Transverse colon (tissue), 4 donors: Measurements from ENCODE around the gene SLC23A1. TPM values are rescaled to one million over a fixed set of nuclear protein-coding genes. Genes with fewer than 3 reads are reported as not detected.

Experiments used
- DNase-seq: peaks from one replicate; pipeline ENCODE4 v3.0.0-alpha.2; 2019
- H3K27ac ChIP-seq, 4 donors: fragments of 200-600 bp; sonication (generic); 2 replicates each; pipeline ENCODE4 v1.5.1; 2016 to 2018; ENCODE audit warnings: inconsistent platforms in 4 of 4
- H3K27me3 ChIP-seq: fragments of 200-600 bp; sonication (generic); 2 replicates; pipeline ENCODE4 v1.5.1; 2017; ENCODE audit warnings: inconsistent platforms
- H3K36me3 ChIP-seq, 4 donors: fragments of 200-600 bp; sonication (generic); 2 replicates each; pipeline ENCODE4 v1.5.1; 2017 to 2019; ENCODE audit warnings: inconsistent platforms in 4 of 4
- H3K4me1 ChIP-seq, 4 donors: fragments of 200-600 bp; sonication (generic); 2 replicates each; pipeline ENCODE4 v1.5.1; 2017 to 2020; ENCODE audit warnings: inconsistent platforms in 4 of 4
- H3K4me3 ChIP-seq, 4 donors: fragments of 200-600 bp; sonication (generic); 1 replicate in 1 of 4; 2 replicates in 3 of 4; pipeline versions ENCODE4 v1.5.1 to v1.6.1; 2017 to 2019; ENCODE audit warnings: inconsistent platforms in 4 of 4
- H3K9me3 ChIP-seq, 2 donors: fragments of 200-600 bp; sonication (generic); 2 replicates each; pipeline ENCODE4 v1.5.1; 2017 to 2019; ENCODE audit warnings: inconsistent platforms in 2 of 2
- CTCF ChIP-seq, 5 experiments: fragments of 200-600 bp in 3 of 5; fragments of 450-650 bp in 2 of 5; sonication (generic) in 3 of 5; IDR thresholded peaks; 1 replicate in 2 of 5; 2 replicates in 3 of 5; pipeline ENCODE4 v1.5.1; 2016 to 2017; ENCODE audit warnings: antibody characterized with exemption in 5 of 5, inconsistent platforms in 3 of 5, mild to moderate bottlenecking in 2 of 5, moderate library complexity in 1 of 5
- EP300 ChIP-seq: sonication (generic); formaldehyde crosslinking; IDR thresholded peaks from one replicate; pipeline ENCODE4 v1.6.1; 2017; ENCODE audit warnings: antibody characterized with exemption, low read depth
- POLR2A ChIP-seq: fragments of 450-650 bp; IDR thresholded peaks from one replicate; pipeline ENCODE4 v1.6.1; 2016; ENCODE audit warnings: antibody characterized with exemption, mild to moderate bottlenecking, moderate library complexity
- POLR2AphosphoS5 ChIP-seq, 3 donors: sonication (generic); formaldehyde crosslinking; IDR thresholded peaks; one replicate each; pipeline ENCODE4 v1.6.1; 2016; ENCODE audit warnings: antibody characterized with exemption in 3 of 3
- WGBS, 2 donors: methylation state at CpG; one replicate each; pipeline ENCODE4 v1.1.5; 2018; ENCODE audit warnings: low coverage in 1 of 2; 5-methylcytosine and 5-hydroxymethylcytosine counted together
- in situ Hi-C, 4 donors: fragments of 200-750 bp; cut with MboI; loops; one replicate each; pipeline versions ENCODE4 v1.15.0 to v1.15.1; 2017; ENCODE audit warnings: low sequenced_read_pairs in 3 of 4, low pct_ligation_motif_present in 1 of 4, low pct_unique_long_range_greater_than_20kb in 1 of 4
- intact Hi-C: fragments of 100-400 bp; cut with DNase I; formaldehyde crosslinking; loops from one replicate; pipeline ENCODE4 v1.15.1; 2023; ENCODE audit warnings: low total_unique reads
- total RNA-seq, 4 donors: library from RNA; depleted of rRNA; stranded (reverse); fragments of >200 nt; gene quantifications; one replicate each; pipeline ENCODE4 v1.1.0, GENCODE V29; 2016

Gene SLC23A1
- total RNA-seq, 4 donors from 2014 or later, result 0.80 to 9.5 (median 7.4) TPM; not detected in 1

- intact Hi-C loops (no loop called here), in situ Hi-C loops (no loop called here)
- no peaks in the 10 kb centered on the region for H3K9me3 ChIP-seq
- H3K4me3 ChIP-seq, result no peak overlapping the region
- H3K36me3 ChIP-seq, result no peaks in the 10 kb centered on the region
- no peak for TF ChIP-seq EP300
- 82 to 87% methylated on average over 3 to 28 of the region's 28 CpGs for WGBS, 2 donors
- H3K4me1 ChIP-seq, result peaks cover 11 to 39% (median 32%) of the 10 kb centered on the region in 4 donors
- peak overlapping the region; percentile 35 to 68 (median 56) for H3K27ac ChIP-seq
- H3K27me3 ChIP-seq, result no peaks in the 10 kb centered on the region
- DNase-seq, result peak; percentile 28
Observed at GRCh38 chr5:139381837-139382761, 998 bp downstream of the SLC23A1 start.

GRCh38 chr5:139379626-139380449 is 3.3 kb downstream of the SLC23A1 start:
- no peak for TF ChIP-seq POLR2A
- H3K4me1 ChIP-seq, result peaks cover 9 to 31% (median 26%) of the 10 kb centered on the region in 4 donors
- no peak for DNase-seq

GRCh38 chr5:139378941-139379361 is 4.1 kb downstream of the SLC23A1 start:
- Histone ChIP-seq H3K36me3 (no peaks in the 10 kb centered on the region), H3K27ac (no peak overlapping the region), H3K27me3 (no peaks in the 10 kb centered on the region), H3K4me1 (peaks cover 12 to 26% (median 24%) of the 10 kb centered on the region in 4 donors), H3K9me3 (no peaks in the 10 kb centered on the region), H3K4me3 (no peak overlapping the region)
- DNase-seq, result peak; percentile 2
- in situ Hi-C loops (no loop called here), intact Hi-C loops (no loop called here)
- no peak for TF ChIP-seq POLR2A
- TF ChIP-seq EP300, result no peak
- no peak for TF ChIP-seq CTCF (IDR thresholded peaks at IDR 0.05)
- TF ChIP-seq POLR2AphosphoS5 (IDR thresholded peaks at IDR 0.05), result no peak
- 70 to 83% methylated on average over 2 to 13 of the region's 13 CpGs for WGBS, 2 donors

More at GRCh38 chr5:139379626-139380449, 3.3 kb downstream of the SLC23A1 start:
- no peaks in the 10 kb centered on the region for H3K9me3 ChIP-seq
- no peaks in the 10 kb centered on the region for H3K36me3 ChIP-seq
- in situ Hi-C loops, result no loop called here
- no peak overlapping the region for H3K4me3 ChIP-seq
- no peak overlapping the region for H3K27ac ChIP-seq
- H3K27me3 ChIP-seq, result no peaks in the 10 kb centered on the region
- intact Hi-C loops, result no loop called here
- 91 to 100% methylated on average over 1 to 15 of the region's 15 CpGs for WGBS, 2 donors

- Histone ChIP-seq H3K36me3 (no peaks in the 10 kb centered on the region), H3K27ac (no peak overlapping the region), H3K9me3 (no peaks in the 10 kb centered on the region), H3K27me3 (no peaks in the 10 kb centered on the region), H3K4me3 (no peak overlapping the region), H3K4me1 (peaks cover 18 to 26% (median 25%) of the 10 kb centered on the region in 4 donors)
- DNase-seq, result peak; percentile 8
- in situ Hi-C loops, result no loop called here
- intact Hi-C loops, result no loop called here
- TF ChIP-seq POLR2AphosphoS5 (IDR thresholded peaks at IDR 0.05) (no peak), POLR2A (no peak), CTCF (IDR thresholded peaks at IDR 0.05) (no peak), EP300 (no peak)
- WGBS, 2 donors, result 84 to 94% methylated on average over 7 to 47 of the region's 47 CpGs
Observed at GRCh38 chr5:139378101-139378825, 4.8 kb downstream of the SLC23A1 start.
